GM12864 (cell line): ENCODE results near the gene NCBP2L.
A peak's percentile ranks its signal among the peaks of the same experiment; 100 is the strongest.

Source experiments
- DNase-seq: peaks from one replicate; pipeline ENCODE4 v3.0.0-alpha.2; 2011; ENCODE audit warnings: low read depth
- H3K4me3 ChIP-seq: 2 replicates; pipeline ENCODE4 v1.5.1; 2011; ENCODE audit warnings: mild to moderate bottlenecking, low read depth, low read length, control low read depth
- CTCF ChIP-seq: IDR thresholded peaks from 2 replicates; pipeline ENCODE4 v1.5.1; 2011; ENCODE audit warnings: low read depth, mild to moderate bottlenecking, moderate library complexity, low read length, control low read depth, inconsistent platforms; ENCODE audit errors: missing control alignments

The NCBP2L gene

GRCh38 chrX:107775000-107775733, 2.4 kb upstream of the NCBP2L start:
- H3K4me3 ChIP-seq = peak overlapping the region; percentile 53
- peak; percentile 6 for TF ChIP-seq CTCF
- DNase-seq = no peak

GRCh38 chrX:107775734-107776511, 1.6 kb upstream of the NCBP2L start, which contains the start of gene TSC22D3:
TSS of gene TSC22D3 (minus strand) at chrX:107775787. CDS start at chrX:107775419, 368 bp downstream.
- DNase-seq = no peak

GRCh38 chrX:107776649-107777535, 641 bp upstream of the NCBP2L start:
- DNase-seq = peak; percentile 50
- peak overlapping the region; percentile 53 for H3K4me3 ChIP-seq
- peak; percentile 55 for TF ChIP-seq CTCF

More at GRCh38 chrX:107775734-107776511, 1.6 kb upstream of the NCBP2L start, which contains the start of gene TSC22D3:
- TF ChIP-seq CTCF = no peak
- peak within 1 kb of the TSS; percentile 53 for H3K4me3 ChIP-seq

- DNase-seq = no peak
- TF ChIP-seq CTCF = no peak
- no peak overlapping the region for H3K4me3 ChIP-seq
These were observed 3.0 kb downstream of the NCBP2L start for GRCh38 chrX:107780525-107780924.

GRCh38 chrX:107787827-107788226, 10.3 kb downstream of the NCBP2L start:
- TF ChIP-seq CTCF = no peak
- no peak overlapping the region for H3K4me3 ChIP-seq
- no peak for DNase-seq

- no peak for TF ChIP-seq CTCF
- no peak for DNase-seq
- no peak overlapping the region for H3K4me3 ChIP-seq
These were observed 26.9 kb downstream of the NCBP2L start for GRCh38 chrX:107804427-107804826.
